CD4-positive, alpha-beta T cell (primary cell): ENCODE measurements around the gene EMB. TPM values are rescaled to one million over a fixed set of nuclear protein-coding genes. Genes with fewer than 3 reads are reported as not detected.
"Not testable (repeated sequence)": the region's sequence is repeated elsewhere in the genome, so short reads cannot be mapped to it uniquely, and the experiment has no call there.

Experiments used
- ATAC-seq: fragments of 200-7000 bp; cut with Tn5 transposase; one replicate; pipeline ENCODE4 v1.10.0; 2022; ENCODE audit warnings: mild to moderate bottlenecking; ENCODE audit not compliant: poor library complexity
- CTCF ChIA-PET: fragments of 350-600 bp; sonication (Branson Sonifier 250); formaldehyde crosslinking; loops from one replicate; lab custom pipeline; 2021; ENCODE audit warnings: antibody characterized with exemption, inconsistent platforms; lab: Charles Lee
- POLR2A ChIA-PET: fragments of 350-600 bp; sonication (Branson Sonifier 250); formaldehyde crosslinking; loops from one replicate; lab custom pipeline; 2021; ENCODE audit warnings: antibody characterized with exemption, inconsistent platforms; lab: Charles Lee
- DNase-seq, 14 experiments: peaks; one replicate each; pipeline ENCODE4 v3.0.0-alpha.2; 2013 to 2020; ENCODE audit warnings: mixed read lengths in 2 of 14
- H3K27ac ChIP-seq, 2 donors: one replicate each; pipeline versions ENCODE4 v1.5.1 to v1.7.0; 2013; ENCODE audit warnings: low read length in 2 of 2, low read depth in 1 of 2, mild to moderate bottlenecking in 1 of 2
- H3K27me3 ChIP-seq, 2 experiments: 1 replicate in 1 of 2; 2 replicates in 1 of 2; pipeline versions ENCODE4 v1.6.1 to v1.7.0; 2013; ENCODE audit warnings: low read length in 2 of 2, control low read depth in 1 of 2, mild to moderate bottlenecking in 1 of 2, moderate library complexity in 1 of 2; ENCODE audit not compliant: insufficient read depth in 2 of 2, control insufficient read depth in 1 of 2
- H3K36me3 ChIP-seq: one replicate; pipeline ENCODE4 v1.6.1; 2013; ENCODE audit warnings: low read length, control low read depth; ENCODE audit not compliant: insufficient read depth
- H3K4me1 ChIP-seq: one replicate; pipeline ENCODE4 v1.6.1; 2013; ENCODE audit warnings: low read length, control low read depth; ENCODE audit not compliant: insufficient read depth
- H3K4me3 ChIP-seq: one replicate; pipeline ENCODE4 v1.5.1; 2013; ENCODE audit warnings: mild to moderate bottlenecking, low read length, moderate library complexity
- H3K9me3 ChIP-seq, 2 experiments: 1 replicate in 1 of 2; 2 replicates in 1 of 2; pipeline versions ENCODE4 v1.6.1 to v1.7.0; 2013; ENCODE audit warnings: low read length in 2 of 2, mild to moderate bottlenecking in 2 of 2, control low read depth in 1 of 2, moderate library complexity in 1 of 2; ENCODE audit not compliant: control insufficient read depth in 1 of 2, insufficient read depth in 1 of 2
- H3K27ac Mint-ChIP-seq: one replicate; pipeline ENCODE4 v1.8.0; 2020; ENCODE audit warnings: mixed read lengths
- H3K27me3 Mint-ChIP-seq: one replicate; pipeline ENCODE4 v1.8.0; 2021; ENCODE audit warnings: mixed read lengths
- H3K36me3 Mint-ChIP-seq: one replicate; pipeline ENCODE4 v1.8.0; 2021; ENCODE audit warnings: low read depth, mixed read lengths
- H3K4me1 Mint-ChIP-seq: one replicate; pipeline ENCODE4 v1.8.0; 2021; ENCODE audit warnings: low read depth, mixed read lengths
- H3K4me3 Mint-ChIP-seq: one replicate; pipeline ENCODE4 v1.8.0; 2020; ENCODE audit warnings: mild to moderate bottlenecking, mixed read lengths
- H3K9me3 Mint-ChIP-seq: one replicate; pipeline ENCODE4 v1.8.0; 2020; ENCODE audit warnings: mixed read lengths
- CTCF ChIP-seq: fragments of 200-600 bp; IDR thresholded peaks from one replicate; pipeline ENCODE4 v1.8.0; 2022; ENCODE audit warnings: antibody characterized with exemption, mild to moderate bottlenecking
- intact Hi-C, 2 experiments: fragments of 100-400 bp; cut with DNase I in 1 of 2; cut with micrococcal nuclease in 1 of 2; formaldehyde crosslinking; loops; one replicate each; pipeline versions ENCODE4 v1.15.1 to v1.9.0; 2023 to 2025; cut with DNase I, micrococcal nuclease
- total RNA-seq, 174 experiments: library from RNA in 2 of 174; stranded (reverse) in 2 of 174; gene quantifications; one replicate each; pipeline ENCODE4 v1.2.3 and lab custom pipeline; 2021 to 2026

Gene EMB
- total RNA-seq, 2 experiments from 2014 or later, result 131 to 133 TPM

- H3K4me3 Mint-ChIP-seq, POLR2A ChIA-PET, H3K9me3 Mint-ChIP-seq, H3K27ac ChIP-seq, H3K4me3 ChIP-seq, CTCF ChIA-PET, DNase-seq, H3K27me3 ChIP-seq, ATAC-seq, H3K9me3 ChIP-seq, H3K27me3 Mint-ChIP-seq: not testable (repeated sequence)
- H3K27ac Mint-ChIP-seq, result peak overlapping the region; percentile 31
- Histone ChIP-seq H3K36me3 (peaks cover 14% of the 10 kb centered on the region), H3K4me1 (peaks cover 13% of the 10 kb centered on the region)
- H3K36me3 Mint-ChIP-seq, result peaks cover 63% of the 10 kb centered on the region
- H3K4me1 Mint-ChIP-seq, result peaks cover 79% of the 10 kb centered on the region
- intact Hi-C loops, result loop anchor here in 1 of 2 experiments (5.0 kb wide), 1 partner anchor 321 kb away; no protein-coding TSS in a partner anchor
These were observed 19.7 kb downstream of the EMB start for GRCh38 chr5:50421184-50421950.

GRCh38 chr5:50420343-50420935 lies 20.6 kb downstream of the EMB start:
- Mint-ChIP-seq H3K4me3 (no peak overlapping the region), H3K4me1 (peaks cover 86% of the 10 kb centered on the region), H3K36me3 (peaks cover 59% of the 10 kb centered on the region), H3K27ac (peak overlapping the region; percentile 31), H3K27me3 (no peaks in the 10 kb centered on the region), H3K9me3 (peaks cover 6% of the 10 kb centered on the region)
- TF ChIP-seq CTCF, result no peak
- Histone ChIP-seq H3K36me3 (peaks cover 7% of the 10 kb centered on the region), H3K4me1 (peaks cover 13% of the 10 kb centered on the region), H3K27me3 (no peaks in the 10 kb centered on the region), H3K27ac (no peak overlapping the region), H3K4me3 (no peak overlapping the region), H3K9me3 (no peaks in the 10 kb centered on the region)
- intact Hi-C loops, result loop anchor here in 1 of 2 experiments (5.0 kb wide), 1 partner anchor 322 kb away; no protein-coding TSS in a partner anchor
- ATAC-seq (no peak), DNase-seq (no peak)
- CTCF ChIA-PET, result no interaction called here
- POLR2A ChIA-PET, result no interaction called here

- H3K4me1 Mint-ChIP-seq, result peaks cover 86% of the 10 kb centered on the region
- H3K27me3 ChIP-seq, H3K9me3 ChIP-seq, CTCF ChIA-PET, H3K36me3 ChIP-seq, H3K4me3 Mint-ChIP-seq, H3K27me3 Mint-ChIP-seq, H3K9me3 Mint-ChIP-seq, H3K4me3 ChIP-seq, ATAC-seq, POLR2A ChIA-PET, DNase-seq, H3K27ac ChIP-seq: not testable (repeated sequence)
- H3K36me3 Mint-ChIP-seq, result peaks cover 58% of the 10 kb centered on the region
- peak overlapping the region; percentile 92 for H3K27ac Mint-ChIP-seq
- intact Hi-C loops, result loop anchor here in 1 of 2 experiments (5.0 kb wide), 1 partner anchor 323 kb away; no protein-coding TSS in a partner anchor
- H3K4me1 ChIP-seq, result peaks cover 18% of the 10 kb centered on the region
These were observed 21.4 kb downstream of the EMB start for GRCh38 chr5:50419656-50420055.

- peak; percentile 25 for ATAC-seq
- H3K4me1 ChIP-seq, result peaks cover 36% of the 10 kb centered on the region
- POLR2A ChIA-PET, result interaction anchor here (0.7 to 2.8 kb wide), 4 partner anchors 18 to 31 kb away, joined by 3 to 28 read pairs (median 10); partner anchors contain the start of gene EMB
- Mint-ChIP-seq H3K4me1 (peaks cover 91% of the 10 kb centered on the region), H3K4me3 (peak overlapping the region; percentile 76), H3K36me3 (peaks cover 56% of the 10 kb centered on the region), H3K27ac (peak overlapping the region; percentile 92)
- H3K9me3 ChIP-seq, CTCF ChIA-PET, H3K4me3 ChIP-seq, H3K27me3 ChIP-seq, H3K27me3 Mint-ChIP-seq, H3K36me3 ChIP-seq, H3K9me3 Mint-ChIP-seq: not testable (repeated sequence)
- H3K27ac ChIP-seq, result peak overlapping the region; percentile 8 to 64
- intact Hi-C loops, result loop anchor here in 1 of 2 experiments (1.0 to 2.0 kb wide), 2 partner anchors 24 to 335 kb away; partner anchors contain the start of gene EMB
- peak in 3 of 14 experiments; percentile 8 to 45 (median 27) for DNase-seq
These were observed 24.5 kb downstream of the EMB start for GRCh38 chr5:50416637-50417036.
